GM23338 (cell line): ENCODE results near the gene ATF7IP. TPM values are rescaled to one million over a fixed set of nuclear protein-coding genes. Genes with fewer than 3 reads are reported as not detected.
A peak's percentile ranks its signal among the peaks of the same experiment; 100 is the strongest.

ENCODE experiments used
- ATAC-seq: fragments of 200-7000 bp; cut with Tn5 transposase; 3 replicates; pipeline ENCODE4 v1.9.1; 2020
- DNase-seq: peaks from one replicate; pipeline ENCODE4 v3.0.0-alpha.2; 2015; ENCODE audit warnings: low spot score
- H2AFZ ChIP-seq: fragments of 200-600 bp; sonication (generic); 2 replicates; pipeline ENCODE4 v1.8.0; 2016; ENCODE audit warnings: antibody characterized with exemption, mild to moderate bottlenecking, moderate library complexity
- H3F3A ChIP-seq: fragments of 200-600 bp; sonication (generic); replicated peaks from 2 replicates; pipeline ENCODE4 v1.8.0; 2017; ENCODE audit warnings: antibody characterized with exemption, mixed run types, low read depth
- H3K27ac ChIP-seq: fragments of 200-600 bp; sonication (generic); 2 replicates; pipeline ENCODE4 v1.6.1; 2016; ENCODE audit warnings: low read depth
- H3K27me3 ChIP-seq: fragments of 200-600 bp; sonication (generic); 2 replicates; pipeline ENCODE4 v1.8.0; 2016; ENCODE audit warnings: mild to moderate bottlenecking, mixed run types, moderate library complexity; ENCODE audit not compliant: insufficient read depth
- H3K36me3 ChIP-seq: fragments of 200-600 bp; sonication (generic); 2 replicates; pipeline ENCODE4 v1.8.0; 2016; ENCODE audit warnings: mild to moderate bottlenecking; ENCODE audit not compliant: insufficient read depth
- H3K4me1 ChIP-seq: fragments of 200-600 bp; sonication (generic); 2 replicates; pipeline ENCODE4 v1.8.0; 2016; ENCODE audit warnings: mild to moderate bottlenecking, moderate library complexity; ENCODE audit not compliant: insufficient read depth
- H3K4me2 ChIP-seq: fragments of 200-600 bp; sonication (generic); 2 replicates; pipeline ENCODE4 v1.7.1; 2017; ENCODE audit warnings: mixed run types
- H3K4me3 ChIP-seq: fragments of 200-600 bp; sonication (generic); 2 replicates; pipeline ENCODE4 v1.6.1; 2016; ENCODE audit warnings: mixed run types
- H3K79me2 ChIP-seq: fragments of 200-600 bp; sonication (generic); replicated peaks from 2 replicates; pipeline ENCODE4 v1.8.0; 2017; ENCODE audit warnings: mild to moderate bottlenecking; ENCODE audit not compliant: insufficient read depth
- H3K9me2 ChIP-seq: fragments of 200-600 bp; sonication (generic); 2 replicates; pipeline ENCODE4 v1.8.0; 2017; ENCODE audit not compliant: insufficient read depth
- H4K20me1 ChIP-seq: fragments of 200-600 bp; sonication (generic); replicated peaks from 2 replicates; pipeline ENCODE4 v1.8.0; 2017; ENCODE audit warnings: mild to moderate bottlenecking; ENCODE audit not compliant: insufficient read depth
- H3K27ac Mint-ChIP-seq: 2 replicates; pipeline ENCODE4 v1.8.0; 2020; ENCODE audit warnings: inconsistent platforms, mild to moderate bottlenecking, moderate library complexity, mixed read lengths
- H3K27me3 Mint-ChIP-seq: 3 replicates; pipeline ENCODE4 v1.8.0; 2022; ENCODE audit warnings: low read depth, mild to moderate bottlenecking, moderate library complexity, mixed read lengths, inconsistent platforms; ENCODE audit not compliant: insufficient read depth, poor library complexity
- H3K36me3 Mint-ChIP-seq: 3 replicates; pipeline ENCODE4 v1.8.0; 2021; ENCODE audit warnings: low read depth, mild to moderate bottlenecking, inconsistent platforms, moderate library complexity, mixed read lengths
- H3K4me1 Mint-ChIP-seq: 3 replicates; pipeline ENCODE4 v1.8.0; 2020; ENCODE audit warnings: mild to moderate bottlenecking, inconsistent platforms, mixed read lengths
- H3K4me3 Mint-ChIP-seq: 3 replicates; pipeline ENCODE4 v1.8.0; 2021; ENCODE audit warnings: moderate library complexity, mild to moderate bottlenecking, inconsistent platforms, mixed read lengths
- H3K9me3 Mint-ChIP-seq: 3 replicates; pipeline ENCODE4 v1.8.0; 2020; ENCODE audit warnings: moderate library complexity, mild to moderate bottlenecking, inconsistent platforms, mixed read lengths
- CREB1 ChIP-seq: fragments of 250-450 bp; sonication (Bioruptor Pico); IDR thresholded peaks from 2 replicates; pipeline ENCODE4 v1.5.0; 2020; ENCODE audit warnings: low read depth, mild to moderate bottlenecking, moderate library complexity
- ETS1 ChIP-seq: IDR thresholded peaks from 2 replicates; pipeline ENCODE4 v1.6.1; 2016; ENCODE audit warnings: antibody characterized with exemption
- EZH2 ChIP-seq: fragments of 200-600 bp; sonication (generic); IDR thresholded peaks from one replicate; pipeline ENCODE4 v1.8.0; 2017; ENCODE audit warnings: antibody characterized with exemption, mild to moderate bottlenecking, low read depth; ENCODE audit not compliant: unreplicated experiment
- EZH2phosphoT487 ChIP-seq: fragments of 200-600 bp; sonication (generic); IDR thresholded peaks from one replicate; pipeline ENCODE4 v1.8.1; 2018; ENCODE audit warnings: antibody characterized with exemption; ENCODE audit not compliant: unreplicated experiment
- JUNB ChIP-seq: IDR thresholded peaks from one replicate; pipeline ENCODE4 v1.6.1; 2016; ENCODE audit warnings: antibody characterized with exemption; ENCODE audit not compliant: unreplicated experiment
- NANOG ChIP-seq: IDR thresholded peaks from 2 replicates; pipeline ENCODE4 v1.6.1; 2016; ENCODE audit warnings: antibody characterized with exemption, borderline replicate concordance
- POLR2AphosphoS5 ChIP-seq: IDR thresholded peaks from 2 replicates; pipeline ENCODE4 v1.6.1; 2016; ENCODE audit warnings: antibody characterized with exemption, low read depth
- STAT1 ChIP-seq: IDR thresholded peaks from one replicate; pipeline ENCODE4 v1.6.1; 2016; ENCODE audit warnings: antibody characterized with exemption; ENCODE audit not compliant: unreplicated experiment
- ZNF114 ChIP-seq: fragments of 250-450 bp; sonication (Bioruptor Pico); IDR thresholded peaks from 2 replicates; pipeline ENCODE4 v1.5.0; 2020; ENCODE audit warnings: mild to moderate bottlenecking, moderate library complexity
- ZNF331 ChIP-seq: fragments of 250-450 bp; sonication (Bioruptor Pico); IDR thresholded peaks from 2 replicates; pipeline ENCODE4 v1.5.0; 2020; ENCODE audit warnings: low read depth, mild to moderate bottlenecking, moderate library complexity
- polyA plus RNA-seq: library from polyadenylated mRNA; unstranded; fragments of >200 nt; fragmentation: Nextera tagmentation; extraction: Ambion mirVana; gene quantifications from 2 replicates; pipeline ENCODE4 v1.2.1, GENCODE V29; 2016
- total RNA-seq: library from RNA; depleted of rRNA; stranded (reverse); fragments of >200 nt; shearing (Covaris generic); gene quantifications from 2 replicates; pipeline ENCODE4 v1.2.3, GENCODE V29; 2014
- TF ChIP-seq, protein P1 (sequence below), 2 experiments: fragments of 200-600 bp in 1 of 2; sonication (generic) in 1 of 2; conservative IDR thresholded peaks; 2 replicates each; pipeline versions ENCODE4 v1.5.1 to v1.6.1; 2016 to 2017; ENCODE audit warnings: antibody characterized with exemption in 2 of 2, low read depth in 2 of 2, mild to moderate bottlenecking in 2 of 2, moderate library complexity in 1 of 2
- TF ChIP-seq, protein P2 (sequence below): fragments of 250-450 bp; sonication (Bioruptor Pico); IDR thresholded peaks from 2 replicates; pipeline ENCODE4 v1.5.0; 2020; ENCODE audit warnings: mild to moderate bottlenecking, moderate library complexity

The ATF7IP gene
- total and polyA plus RNA-seq, 2 experiments from 2014 or later, result 76.4 to 118 TPM

- Mint-ChIP-seq H3K9me3 (no peaks in the 10 kb centered on the region), H3K4me3 (no peak overlapping the region), H3K27ac (peak overlapping the region; percentile 56; the same call in 1 of the 2 replicates), H3K36me3 (peaks cover 2% of the 10 kb centered on the region; the same call in 1 of the 3 replicates), H3K4me1 (peaks cover 46% of the 10 kb centered on the region), H3K27me3 (peaks cover 2% of the 10 kb centered on the region)
- ATAC-seq (no peak; the same call in 2 of the 3 replicates), DNase-seq (no peak)
- no peak for TF ChIP-seq ETS1
- no peak for TF ChIP-seq EZH2
- no peak for TF ChIP-seq EZH2phosphoT487
- no peak for TF ChIP-seq ZNF114
- TF ChIP-seq STAT1, result no peak
- TF ChIP-seq CREB1 (CRISPR knock-in tag), result no peak
- TF ChIP-seq POLR2AphosphoS5, result no peak
- Histone ChIP-seq H4K20me1 (peaks cover 59% of the 10 kb centered on the region), H3K4me1 (peaks cover 49% of the 10 kb centered on the region), H3K79me2 (peaks cover 100% of the 10 kb centered on the region), H3F3A (no peaks in the 10 kb centered on the region), H2AFZ (no peak overlapping the region), H3K27me3 (no peaks in the 10 kb centered on the region), H3K4me3 (no peak overlapping the region), H3K36me3 (no peaks in the 10 kb centered on the region), H3K9me2 (no peaks in the 10 kb centered on the region), H3K27ac (no peak overlapping the region), H3K4me2 (no peak overlapping the region)
Observed at GRCh38 chr12:14403293-14403692, 37.8 kb downstream of the ATF7IP start.

GRCh38 chr12:14403711-14404196, 38.3 kb downstream of the ATF7IP start:
- ATAC-seq (no peak), DNase-seq (no peak)
- Histone ChIP-seq H3K9me2 (no peaks in the 10 kb centered on the region), H3K4me2 (no peak overlapping the region), H3K4me3 (no peak overlapping the region), H2AFZ (no peak overlapping the region), H3F3A (no peaks in the 10 kb centered on the region), H4K20me1 (peaks cover 55% of the 10 kb centered on the region), H3K36me3 (no peaks in the 10 kb centered on the region), H3K79me2 (peaks cover 100% of the 10 kb centered on the region), H3K27me3 (no peaks in the 10 kb centered on the region), H3K4me1 (peaks cover 44% of the 10 kb centered on the region), H3K27ac (no peak overlapping the region)
- peaks cover 4% of the 10 kb centered on the region; the same call in 1 of the 3 replicates for H3K36me3 Mint-ChIP-seq
- peaks cover 2% of the 10 kb centered on the region for H3K27me3 Mint-ChIP-seq
- 0 out of 2 replicates have a peak overlapping the region, but pooled peaks have one; percentile 4 for H3K27ac Mint-ChIP-seq
- no peaks in the 10 kb centered on the region for H3K9me3 Mint-ChIP-seq
- no peak overlapping the region for H3K4me3 Mint-ChIP-seq
- peaks cover 47% of the 10 kb centered on the region for H3K4me1 Mint-ChIP-seq
- TF ChIP-seq JUNB (no peak), POLR2AphosphoS5 (no peak), NANOG (no peak), EZH2 (no peak), ZNF331 (CRISPR knock-in tag) (no peak)
- TF ChIP-seq, protein P1, sequence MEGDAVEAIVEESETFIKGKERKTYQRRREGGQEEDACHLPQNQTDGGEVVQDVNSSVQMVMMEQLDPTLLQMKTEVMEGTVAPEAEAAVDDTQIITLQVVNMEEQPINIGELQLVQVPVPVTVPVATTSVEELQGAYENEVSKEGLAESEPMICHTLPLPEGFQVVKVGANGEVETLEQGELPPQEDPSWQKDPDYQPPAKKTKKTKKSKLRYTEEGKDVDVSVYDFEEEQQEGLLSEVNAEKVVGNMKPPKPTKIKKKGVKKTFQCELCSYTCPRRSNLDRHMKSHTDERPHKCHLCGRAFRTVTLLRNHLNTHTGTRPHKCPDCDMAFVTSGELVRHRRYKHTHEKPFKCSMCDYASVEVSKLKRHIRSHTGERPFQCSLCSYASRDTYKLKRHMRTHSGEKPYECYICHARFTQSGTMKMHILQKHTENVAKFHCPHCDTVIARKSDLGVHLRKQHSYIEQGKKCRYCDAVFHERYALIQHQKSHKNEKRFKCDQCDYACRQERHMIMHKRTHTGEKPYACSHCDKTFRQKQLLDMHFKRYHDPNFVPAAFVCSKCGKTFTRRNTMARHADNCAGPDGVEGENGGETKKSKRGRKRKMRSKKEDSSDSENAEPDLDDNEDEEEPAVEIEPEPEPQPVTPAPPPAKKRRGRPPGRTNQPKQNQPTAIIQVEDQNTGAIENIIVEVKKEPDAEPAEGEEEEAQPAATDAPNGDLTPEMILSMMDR (conservative IDR thresholded peaks at IDR 0.05; ENCODE audit: low read depth in 2 of 2), result no peak
- TF ChIP-seq, protein P2, sequence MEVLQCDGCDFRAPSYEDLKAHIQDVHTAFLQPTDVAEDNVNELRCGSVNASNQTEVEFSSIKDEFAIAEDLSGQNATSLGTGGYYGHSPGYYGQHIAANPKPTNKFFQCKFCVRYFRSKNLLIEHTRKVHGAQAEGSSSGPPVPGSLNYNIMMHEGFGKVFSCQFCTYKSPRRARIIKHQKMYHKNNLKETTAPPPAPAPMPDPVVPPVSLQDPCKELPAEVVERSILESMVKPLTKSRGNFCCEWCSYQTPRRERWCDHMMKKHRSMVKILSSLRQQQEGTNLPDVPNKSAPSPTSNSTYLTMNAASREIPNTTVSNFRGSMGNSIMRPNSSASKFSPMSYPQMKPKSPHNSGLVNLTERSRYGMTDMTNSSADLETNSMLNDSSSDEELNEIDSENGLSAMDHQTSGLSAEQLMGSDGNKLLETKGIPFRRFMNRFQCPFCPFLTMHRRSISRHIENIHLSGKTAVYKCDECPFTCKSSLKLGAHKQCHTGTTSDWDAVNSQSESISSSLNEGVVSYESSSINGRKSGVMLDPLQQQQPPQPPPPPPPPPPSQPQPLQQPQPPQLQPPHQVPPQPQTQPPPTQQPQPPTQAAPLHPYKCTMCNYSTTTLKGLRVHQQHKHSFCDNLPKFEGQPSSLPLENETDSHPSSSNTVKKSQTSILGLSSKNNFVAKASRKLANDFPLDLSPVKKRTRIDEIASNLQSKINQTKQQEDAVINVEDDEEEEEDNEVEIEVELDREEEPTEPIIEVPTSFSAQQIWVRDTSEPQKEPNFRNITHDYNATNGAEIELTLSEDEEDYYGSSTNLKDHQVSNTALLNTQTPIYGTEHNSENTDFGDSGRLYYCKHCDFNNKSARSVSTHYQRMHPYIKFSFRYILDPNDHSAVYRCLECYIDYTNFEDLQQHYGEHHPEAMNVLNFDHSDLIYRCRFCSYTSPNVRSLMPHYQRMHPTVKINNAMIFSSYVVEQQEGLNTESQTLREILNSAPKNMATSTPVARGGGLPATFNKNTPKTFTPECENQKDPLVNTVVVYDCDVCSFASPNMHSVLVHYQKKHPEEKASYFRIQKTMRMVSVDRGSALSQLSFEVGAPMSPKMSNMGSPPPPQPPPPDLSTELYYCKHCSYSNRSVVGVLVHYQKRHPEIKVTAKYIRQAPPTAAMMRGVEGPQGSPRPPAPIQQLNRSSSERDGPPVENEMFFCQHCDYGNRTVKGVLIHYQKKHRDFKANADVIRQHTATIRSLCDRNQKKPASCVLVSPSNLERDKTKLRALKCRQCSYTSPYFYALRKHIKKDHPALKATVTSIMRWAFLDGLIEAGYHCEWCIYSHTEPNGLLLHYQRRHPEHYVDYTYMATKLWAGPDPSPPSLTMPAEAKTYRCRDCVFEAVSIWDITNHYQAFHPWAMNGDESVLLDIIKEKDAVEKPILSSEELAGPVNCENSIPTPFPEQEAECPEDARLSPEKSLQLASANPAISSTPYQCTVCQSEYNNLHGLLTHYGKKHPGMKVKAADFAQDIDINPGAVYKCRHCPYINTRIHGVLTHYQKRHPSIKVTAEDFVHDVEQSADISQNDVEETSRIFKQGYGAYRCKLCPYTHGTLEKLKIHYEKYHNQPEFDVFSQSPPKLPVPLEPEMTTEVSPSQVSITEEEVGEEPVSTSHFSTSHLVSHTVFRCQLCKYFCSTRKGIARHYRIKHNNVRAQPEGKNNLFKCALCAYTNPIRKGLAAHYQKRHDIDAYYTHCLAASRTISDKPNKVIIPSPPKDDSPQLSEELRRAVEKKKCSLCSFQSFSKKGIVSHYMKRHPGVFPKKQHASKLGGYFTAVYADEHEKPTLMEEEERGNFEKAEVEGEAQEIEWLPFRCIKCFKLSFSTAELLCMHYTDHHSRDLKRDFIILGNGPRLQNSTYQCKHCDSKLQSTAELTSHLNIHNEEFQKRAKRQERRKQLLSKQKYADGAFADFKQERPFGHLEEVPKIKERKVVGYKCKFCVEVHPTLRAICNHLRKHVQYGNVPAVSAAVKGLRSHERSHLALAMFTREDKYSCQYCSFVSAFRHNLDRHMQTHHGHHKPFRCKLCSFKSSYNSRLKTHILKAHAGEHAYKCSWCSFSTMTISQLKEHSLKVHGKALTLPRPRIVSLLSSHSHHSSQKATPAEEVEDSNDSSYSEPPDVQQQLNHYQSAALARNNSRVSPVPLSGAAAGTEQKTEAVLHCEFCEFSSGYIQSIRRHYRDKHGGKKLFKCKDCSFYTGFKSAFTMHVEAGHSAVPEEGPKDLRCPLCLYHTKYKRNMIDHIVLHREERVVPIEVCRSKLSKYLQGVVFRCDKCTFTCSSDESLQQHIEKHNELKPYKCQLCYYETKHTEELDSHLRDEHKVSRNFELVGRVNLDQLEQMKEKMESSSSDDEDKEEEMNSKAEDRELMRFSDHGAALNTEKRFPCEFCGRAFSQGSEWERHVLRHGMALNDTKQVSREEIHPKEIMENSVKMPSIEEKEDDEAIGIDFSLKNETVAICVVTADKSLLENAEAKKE (CRISPR knock-in tag), result no peak
